K562 (cell line): Measurements from ENCODE around the gene EEF1A2. TPM values are rescaled to one million over a fixed set of nuclear protein-coding genes. Genes with fewer than 3 reads are reported as not detected.
A peak's percentile ranks its signal among the peaks of the same experiment; 100 is the strongest.

ENCODE experiments used
- ARID2 ChIP-seq: fragments of 450-650 bp; IDR thresholded peaks from 2 replicates; pipeline ENCODE4 v1.6.1; 2017; ENCODE audit warnings: antibody characterized with exemption, mild to moderate bottlenecking
- BRF1 ChIP-seq: IDR thresholded peaks from 3 replicates; pipeline ENCODE4 v1.6.1; 2011; ENCODE audit warnings: borderline replicate concordance, mild to moderate bottlenecking; ENCODE audit not compliant: insufficient read length; ENCODE audit errors: extremely low read depth
- EP400 ChIP-seq: fragments of 450-650 bp; IDR thresholded peaks from 2 replicates; pipeline ENCODE4 v1.6.1; 2017; ENCODE audit warnings: antibody characterized with exemption, mild to moderate bottlenecking, moderate library complexity
- FOXM1 ChIP-seq, 2 experiments: fragments of 450-650 bp in 1 of 2; sonication (generic) in 1 of 2; formaldehyde crosslinking in 1 of 2; IDR thresholded peaks; 2 replicates each; pipeline versions ENCODE4 v1.6.1 to v1.9.0; 2017 to 2022; ENCODE audit warnings: low read depth in 2 of 2, mild to moderate bottlenecking in 2 of 2, missing genetic modification reagents in 1 of 2, moderate library complexity in 1 of 2
- GTF2E2 ChIP-seq: fragments of 200-800 bp; sonication (Bioruptor generic); IDR thresholded peaks from 2 replicates; pipeline ENCODE4 v1.6.1; 2016; ENCODE audit warnings: missing genetic modification characterization, missing compliant biosample characterization
- MAFF ChIP-seq: IDR thresholded peaks from 2 replicates; pipeline ENCODE4 v1.6.1; 2012; ENCODE audit warnings: low read length, improper control_type of control experiment
- MEF2D ChIP-seq: conservative IDR thresholded peaks from 2 replicates; pipeline ENCODE4 v1.6.1; 2016; ENCODE audit warnings: low read depth, missing genetic modification characterization, missing compliant biosample characterization
- RB1 ChIP-seq: fragments of 450-650 bp; IDR thresholded peaks from 2 replicates; pipeline ENCODE4 v1.6.1; 2017; ENCODE audit warnings: low read depth, mild to moderate bottlenecking
- RBFOX2 ChIP-seq: fragments of 200-400 bp; formaldehyde crosslinking; IDR thresholded peaks from 2 replicates; pipeline ENCODE4 v1.6.1; 2017; ENCODE audit warnings: low read depth, mild to moderate bottlenecking, low read length, moderate library complexity
- TEAD1 ChIP-seq, 2 experiments: fragments of 450-650 bp in 1 of 2; sonication (generic) in 1 of 2; formaldehyde crosslinking; IDR thresholded peaks; 2 replicates each; pipeline versions ENCODE4 v1.4.0 to v1.8.0; 2020 to 2022; ENCODE audit warnings: mild to moderate bottlenecking in 2 of 2, missing genetic modification reagents in 1 of 2
- WHSC1 ChIP-seq: IDR thresholded peaks from one replicate; pipeline ENCODE4 v1.6.1; 2012; ENCODE audit warnings: low read length, control low read depth, inconsistent platforms
- ZNF263 ChIP-seq: sonication (generic); formaldehyde crosslinking; IDR thresholded peaks from 2 replicates; pipeline ENCODE4 v1.8.0; 2022; ENCODE audit warnings: mild to moderate bottlenecking, missing genetic modification reagents, borderline replicate concordance
- ZNF551 ChIP-seq: fragments of 250-450 bp; sonication (Bioruptor Pico); IDR thresholded peaks from 2 replicates; pipeline ENCODE4 v1.5.0; 2021; ENCODE audit warnings: mild to moderate bottlenecking, moderate library complexity
- polyA plus RNA-seq, 8 experiments: library from polyadenylated mRNA; depleted of rRNA in 4 of 8; stranded (reverse) in 5 of 8; unstranded in 3 of 8; fragments of >200 nt; fragmentation: Nextera tagmentation in 2 of 8; fragmentation: Illumina TruSeq in 1 of 8; extraction: Ambion mirVana in 2 of 8; extraction: Trizol in 1 of 8; gene quantifications; 2 replicates each; pipeline versions ENCODE4 v1.2.1 to v1.2.3, GENCODE V29; 2011 to 2014; ENCODE audit warnings: inconsistent platforms in 1 of 8, missing spikeins in 1 of 8
- total RNA-seq, 7 experiments: library from RNA; depleted of rRNA in 6 of 7; stranded (reverse); fragments of >200 nt in 6 of 7; fragmentation: Illumina TruSeq in 2 of 7; extraction: Trizol in 2 of 7; gene quantifications; 2 replicates each; pipeline versions ENCODE4 v1.2.1 to v1.2.3, GENCODE V29; 2011 to 2021; ENCODE audit warnings: low replicate concordance in 1 of 7
- TF ChIP-seq, protein P1 (sequence below): fragments of 250-450 bp; sonication (Bioruptor Pico); IDR thresholded peaks from 2 replicates; pipeline ENCODE4 v1.5.0; 2021
- TF ChIP-seq, protein P2 (sequence below), 2 experiments: fragments of 200-800 bp in 1 of 2; sonication (Bioruptor generic) in 1 of 2; sonication (generic) in 1 of 2; formaldehyde crosslinking in 1 of 2; IDR thresholded peaks in 1 of 2; conservative IDR thresholded peaks in 1 of 2; 2 replicates each; pipeline versions ENCODE4 v1.5.0 to v1.6.1; 2016 to 2020; ENCODE audit warnings: missing compliant biosample characterization in 1 of 2, missing genetic modification characterization in 1 of 2, missing genetic modification reagents in 1 of 2
- TF ChIP-seq, protein P3 (sequence below): sonication (generic); formaldehyde crosslinking; IDR thresholded peaks from 2 replicates; pipeline ENCODE4 v1.8.0; 2022; ENCODE audit warnings: mild to moderate bottlenecking, missing genetic modification reagents
- TF ChIP-seq, protein P4 (sequence below): fragments of 250-450 bp; sonication (Bioruptor Pico); IDR thresholded peaks from 2 replicates; pipeline ENCODE4 v1.4.0; 2020

EEF1A2 gene
- total and polyA plus RNA-seq, 9 of the 15 experiments (the other 6 are each of a cell fraction or from before 2014, with no cell fraction given) = 0.04 to 29.6 (median 11.5) TPM

DNA sequence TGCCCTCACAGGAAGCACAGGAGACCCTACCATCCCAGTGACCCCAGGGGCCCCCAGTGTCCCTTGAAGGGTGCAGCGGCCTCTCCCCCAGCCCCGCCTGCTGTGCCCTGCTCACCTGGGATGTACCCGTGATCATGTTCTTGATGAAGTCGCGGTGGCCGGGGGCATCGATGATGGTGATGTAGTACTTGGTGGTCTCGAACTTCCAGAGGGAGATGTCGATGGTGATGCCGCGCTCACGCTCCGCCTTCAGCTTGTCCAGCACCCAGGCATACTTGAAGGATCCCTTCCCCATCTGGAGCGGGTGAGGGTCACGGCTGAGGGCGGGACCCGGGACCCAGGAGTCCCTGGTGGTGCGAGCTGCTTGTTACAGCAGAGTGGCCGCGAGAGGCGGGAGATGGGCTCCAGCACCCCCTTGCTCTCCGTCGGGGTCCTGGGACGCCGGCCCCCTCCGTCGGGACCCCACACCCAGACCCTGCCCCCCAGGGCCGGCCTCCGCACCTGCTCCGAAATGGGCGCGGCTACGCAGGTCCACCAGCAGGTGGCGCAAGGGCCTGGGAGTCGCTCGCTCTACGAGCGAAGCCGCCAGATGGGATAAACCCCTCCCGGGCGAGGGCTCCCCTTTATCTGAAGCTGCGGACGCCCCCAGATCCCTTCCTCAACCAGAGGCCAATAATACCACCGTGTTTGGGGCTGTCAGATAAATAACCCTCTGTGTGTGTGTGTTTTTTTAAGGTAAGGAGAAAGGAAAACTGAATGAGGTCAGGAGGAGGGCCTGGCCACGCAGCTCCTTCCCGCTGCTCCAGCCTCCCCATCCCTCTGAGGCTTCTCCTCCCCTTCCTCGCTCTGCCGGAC, 2.9 kb downstream of the EEF1A2 start (continued):
- TF ChIP-seq, protein P1, sequence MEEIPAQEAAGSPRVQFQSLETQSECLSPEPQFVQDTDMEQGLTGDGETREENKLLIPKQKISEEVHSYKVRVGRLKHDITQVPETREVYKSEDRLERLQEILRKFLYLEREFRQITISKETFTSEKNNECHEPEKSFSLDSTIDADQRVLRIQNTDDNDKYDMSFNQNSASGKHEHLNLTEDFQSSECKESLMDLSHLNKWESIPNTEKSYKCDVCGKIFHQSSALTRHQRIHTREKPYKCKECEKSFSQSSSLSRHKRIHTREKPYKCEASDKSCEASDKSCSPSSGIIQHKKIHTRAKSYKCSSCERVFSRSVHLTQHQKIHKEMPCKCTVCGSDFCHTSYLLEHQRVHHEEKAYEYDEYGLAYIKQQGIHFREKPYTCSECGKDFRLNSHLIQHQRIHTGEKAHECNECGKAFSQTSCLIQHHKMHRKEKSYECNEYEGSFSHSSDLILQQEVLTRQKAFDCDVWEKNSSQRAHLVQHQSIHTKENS = no peak
- no peak for TF ChIP-seq ARID2
- TF ChIP-seq BRF1 = no peak
- TF ChIP-seq, protein P2, sequence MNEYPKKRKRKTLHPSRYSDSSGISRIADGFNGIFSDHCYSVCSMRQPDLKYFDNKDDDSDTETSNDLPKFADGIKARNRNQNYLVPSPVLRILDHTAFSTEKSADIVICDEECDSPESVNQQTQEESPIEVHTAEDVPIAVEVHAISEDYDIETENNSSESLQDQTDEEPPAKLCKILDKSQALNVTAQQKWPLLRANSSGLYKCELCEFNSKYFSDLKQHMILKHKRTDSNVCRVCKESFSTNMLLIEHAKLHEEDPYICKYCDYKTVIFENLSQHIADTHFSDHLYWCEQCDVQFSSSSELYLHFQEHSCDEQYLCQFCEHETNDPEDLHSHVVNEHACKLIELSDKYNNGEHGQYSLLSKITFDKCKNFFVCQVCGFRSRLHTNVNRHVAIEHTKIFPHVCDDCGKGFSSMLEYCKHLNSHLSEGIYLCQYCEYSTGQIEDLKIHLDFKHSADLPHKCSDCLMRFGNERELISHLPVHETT (CRISPR knock-in tag; conservative IDR thresholded peaks at IDR 0.05 in 1 of 2, IDR thresholded peaks at IDR 0.05 in 1 of 2) = no peak
- peak in 1 of 2 experiments; percentile 64; a peak in 1 of 4 replicates for TF ChIP-seq TEAD1 (CRISPR knock-in tag; IDR thresholded peaks at IDR 0.05)
- no peak for TF ChIP-seq GTF2E2
- peak; percentile 59; the same call in 1 of the 2 replicates for TF ChIP-seq RB1
- TF ChIP-seq EP400 = no peak
- TF ChIP-seq MAFF = no peak
- peak; percentile 32; the same call in 1 of the 2 replicates for TF ChIP-seq ZNF263
- TF ChIP-seq, protein P3, sequence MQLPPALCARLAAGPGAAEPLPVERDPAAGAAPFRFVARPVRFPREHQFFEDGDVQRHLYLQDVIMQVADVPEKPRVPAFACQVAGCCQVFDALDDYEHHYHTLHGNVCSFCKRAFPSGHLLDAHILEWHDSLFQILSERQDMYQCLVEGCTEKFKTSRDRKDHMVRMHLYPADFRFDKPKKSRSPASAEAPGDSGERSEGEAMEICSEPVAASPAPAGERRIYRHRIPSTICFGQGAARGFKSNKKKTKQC (CRISPR knock-in tag) = peak; percentile 71; the same call in 1 of the 2 replicates
- TF ChIP-seq MEF2D (tag) = no peak
- no peak for TF ChIP-seq FOXM1 (IDR thresholded peaks at IDR 0.05; ENCODE audit: low read depth)
- TF ChIP-seq FOXM1 (CRISPR knock-in tag; IDR thresholded peaks at IDR 0.05; ENCODE audit: low read depth) = no peak
- no peak for TF ChIP-seq WHSC1
- TF ChIP-seq, protein P4, sequence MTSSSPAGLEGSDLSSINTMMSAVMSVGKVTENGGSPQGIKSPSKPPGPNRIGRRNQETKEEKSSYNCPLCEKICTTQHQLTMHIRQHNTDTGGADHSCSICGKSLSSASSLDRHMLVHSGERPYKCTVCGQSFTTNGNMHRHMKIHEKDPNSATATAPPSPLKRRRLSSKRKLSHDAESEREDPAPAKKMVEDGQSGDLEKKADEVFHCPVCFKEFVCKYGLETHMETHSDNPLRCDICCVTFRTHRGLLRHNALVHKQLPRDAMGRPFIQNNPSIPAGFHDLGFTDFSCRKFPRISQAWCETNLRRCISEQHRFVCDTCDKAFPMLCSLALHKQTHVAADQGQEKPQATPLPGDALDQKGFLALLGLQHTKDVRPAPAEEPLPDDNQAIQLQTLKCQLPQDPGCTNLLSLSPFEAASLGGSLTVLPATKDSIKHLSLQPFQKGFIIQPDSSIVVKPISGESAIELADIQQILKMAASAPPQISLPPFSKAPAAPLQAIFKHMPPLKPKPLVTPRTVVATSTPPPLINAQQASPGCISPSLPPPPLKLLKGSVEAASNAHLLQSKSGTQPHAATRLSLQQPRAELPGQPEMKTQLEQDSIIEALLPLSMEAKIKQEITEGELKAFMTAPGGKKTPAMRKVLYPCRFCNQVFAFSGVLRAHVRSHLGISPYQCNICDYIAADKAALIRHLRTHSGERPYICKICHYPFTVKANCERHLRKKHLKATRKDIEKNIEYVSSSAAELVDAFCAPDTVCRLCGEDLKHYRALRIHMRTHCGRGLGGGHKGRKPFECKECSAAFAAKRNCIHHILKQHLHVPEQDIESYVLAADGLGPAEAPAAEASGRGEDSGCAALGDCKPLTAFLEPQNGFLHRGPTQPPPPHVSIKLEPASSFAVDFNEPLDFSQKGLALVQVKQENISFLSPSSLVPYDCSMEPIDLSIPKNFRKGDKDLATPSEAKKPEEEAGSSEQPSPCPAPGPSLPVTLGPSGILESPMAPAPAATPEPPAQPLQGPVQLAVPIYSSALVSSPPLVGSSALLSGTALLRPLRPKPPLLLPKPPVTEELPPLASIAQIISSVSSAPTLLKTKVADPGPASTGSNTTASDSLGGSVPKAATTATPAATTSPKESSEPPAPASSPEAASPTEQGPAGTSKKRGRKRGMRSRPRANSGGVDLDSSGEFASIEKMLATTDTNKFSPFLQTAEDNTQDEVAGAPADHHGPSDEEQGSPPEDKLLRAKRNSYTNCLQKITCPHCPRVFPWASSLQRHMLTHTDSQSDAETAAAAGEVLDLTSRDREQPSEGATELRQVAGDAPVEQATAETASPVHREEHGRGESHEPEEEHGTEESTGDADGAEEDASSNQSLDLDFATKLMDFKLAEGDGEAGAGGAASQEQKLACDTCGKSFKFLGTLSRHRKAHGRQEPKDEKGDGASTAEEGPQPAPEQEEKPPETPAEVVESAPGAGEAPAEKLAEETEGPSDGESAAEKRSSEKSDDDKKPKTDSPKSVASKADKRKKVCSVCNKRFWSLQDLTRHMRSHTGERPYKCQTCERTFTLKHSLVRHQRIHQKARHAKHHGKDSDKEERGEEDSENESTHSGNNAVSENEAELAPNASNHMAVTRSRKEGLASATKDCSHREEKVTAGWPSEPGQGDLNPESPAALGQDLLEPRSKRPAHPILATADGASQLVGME (CRISPR knock-in tag) = no peak
- TF ChIP-seq ZNF551 = no peak
- TF ChIP-seq RBFOX2 = 0 out of 2 replicates have a peak, but pooled peaks have one; percentile 5
